Suprapubic skin (tissue), 4 donors: Measurements from ENCODE around the gene NES. TPM values are rescaled to one million over a fixed set of nuclear protein-coding genes. Genes with fewer than 3 reads are reported as not detected.

Experiments
- DNase-seq, 2 donors: peaks; one replicate each; pipeline ENCODE4 v3.0.0-alpha.2; 2019; ENCODE audit warnings: low spot score in 2 of 2
- H3K27ac ChIP-seq: fragments of 200-600 bp; sonication (generic); one replicate; pipeline ENCODE4 v1.5.1; 2019
- H3K27me3 ChIP-seq: fragments of 200-600 bp; sonication (generic); one replicate; pipeline ENCODE4 v1.5.1; 2019
- H3K36me3 ChIP-seq: fragments of 200-600 bp; sonication (generic); one replicate; pipeline ENCODE4 v1.5.1; 2019
- H3K4me1 ChIP-seq: fragments of 200-600 bp; sonication (generic); one replicate; pipeline ENCODE4 v1.5.1; 2019
- H3K4me3 ChIP-seq: fragments of 200-600 bp; sonication (generic); one replicate; pipeline ENCODE4 v1.5.1; 2019; ENCODE audit warnings: mild to moderate bottlenecking
- H3K9me3 ChIP-seq: fragments of 200-600 bp; sonication (generic); one replicate; pipeline ENCODE4 v1.5.1; 2019
- CTCF ChIP-seq, 2 donors: fragments of 200-600 bp in 1 of 2; fragments of 450-650 bp in 1 of 2; sonication (generic) in 1 of 2; IDR thresholded peaks; one replicate each; pipeline ENCODE4 v1.5.1; 2016 to 2019; ENCODE audit warnings: antibody characterized with exemption in 2 of 2, mild to moderate bottlenecking in 1 of 2, moderate library complexity in 1 of 2
- EP300 ChIP-seq: sonication (generic); formaldehyde crosslinking; IDR thresholded peaks from one replicate; pipeline ENCODE4 v1.6.1; 2017; ENCODE audit warnings: antibody characterized with exemption
- POLR2A ChIP-seq, 2 donors: fragments of 450-650 bp; IDR thresholded peaks; one replicate each; pipeline ENCODE4 v1.6.1; 2017; ENCODE audit warnings: antibody characterized with exemption in 2 of 2, mild to moderate bottlenecking in 2 of 2, moderate library complexity in 2 of 2
- POLR2AphosphoS5 ChIP-seq, 3 donors: sonication (generic); formaldehyde crosslinking; IDR thresholded peaks; one replicate each; pipeline ENCODE4 v1.6.1; 2017; ENCODE audit warnings: antibody characterized with exemption in 3 of 3
- WGBS: methylation state at CpG from one replicate; pipeline ENCODE4 v1.1.5; 2018; 5-methylcytosine and 5-hydroxymethylcytosine counted together
- total RNA-seq, 4 donors: library from RNA; depleted of rRNA; stranded (reverse); fragments of >200 nt; gene quantifications; one replicate each; pipeline ENCODE4 v1.1.0, GENCODE V29; 2016

NES gene
- total RNA-seq, 4 donors from 2014 or later = 1.9 to 7.4 (median 4.8) TPM

DNA sequence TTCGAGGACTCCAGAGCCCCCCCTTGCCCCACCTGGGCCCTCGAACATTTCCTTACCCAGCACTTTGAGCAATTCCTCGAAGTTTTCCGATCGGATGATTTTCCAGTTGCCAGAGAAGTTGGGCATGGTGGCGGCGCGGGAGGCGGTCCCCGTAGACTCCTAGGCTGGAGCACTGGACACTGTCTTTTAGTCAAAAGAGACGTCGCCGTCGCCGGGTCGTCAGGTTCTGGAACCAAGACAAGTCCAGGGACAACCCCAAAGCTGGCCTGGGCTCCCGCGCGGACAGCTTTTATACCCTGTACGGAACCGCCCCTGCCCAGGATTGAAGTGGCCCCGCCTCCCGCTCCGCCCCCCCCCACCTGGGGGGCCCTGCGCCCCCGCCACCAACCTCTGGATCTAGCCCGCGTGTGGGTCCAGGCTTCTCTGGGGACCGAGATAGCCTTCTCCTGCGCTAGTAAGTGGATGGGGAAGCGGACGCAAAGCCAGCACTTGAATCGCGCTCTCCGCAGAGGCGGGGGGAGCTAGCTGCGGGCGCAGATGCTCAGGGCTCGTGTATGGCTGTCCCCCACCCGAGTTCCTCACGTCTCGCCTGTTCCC is 28.2 kb upstream of the NES start, which contains the start of gene CRABP2:
TSS of gene CRABP2 (minus strand) at position 263 of the 597 bp plus-strand sequence. CDS start at position 126, 137 bp downstream.
- TF ChIP-seq CTCF (IDR thresholded peaks at IDR 0.05) (no peak), EP300 (no peak), POLR2AphosphoS5 (IDR thresholded peaks at IDR 0.05) (no peak), POLR2A (IDR thresholded peaks at IDR 0.05) (no peak)
- Histone ChIP-seq H3K9me3 (no peaks in the 10 kb centered on the region), H3K4me3 (peak within 1 kb of the TSS; percentile 55), H3K4me1 (peaks cover 75% of the 10 kb centered on the region), H3K36me3 (no peaks in the 10 kb centered on the region), H3K27ac (peak within 1 kb of the TSS; percentile 80), H3K27me3 (peaks cover 3% of the 10 kb centered on the region)
- WGBS = 8% methylated on average over 14 of the region's 42 CpGs
- peak in 1 of 2 donors; percentile 76 for DNase-seq

DNA sequence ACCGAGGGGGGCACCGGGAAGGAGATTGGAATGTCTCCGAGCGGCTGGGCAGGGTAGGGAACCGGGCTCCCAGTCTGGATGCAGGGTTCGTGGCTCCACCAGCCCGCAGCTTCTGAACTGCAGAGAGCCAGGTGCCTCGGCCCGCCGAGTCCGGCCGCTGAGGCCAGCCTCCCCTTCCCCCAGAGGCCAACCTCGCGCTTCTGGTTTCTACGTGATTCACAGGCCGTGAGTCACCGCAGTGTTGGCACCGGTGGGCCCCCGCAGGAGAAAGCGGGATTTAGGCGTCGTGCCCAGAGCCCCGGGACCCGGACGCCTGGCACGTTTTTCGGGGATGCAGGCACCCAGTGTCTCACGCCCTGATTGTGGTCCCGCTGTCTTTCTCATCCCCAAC is 27.7 kb upstream of the NES start:
- Histone ChIP-seq H3K9me3 (no peaks in the 10 kb centered on the region), H3K27me3 (peaks cover 3% of the 10 kb centered on the region), H3K36me3 (peaks cover 1% of the 10 kb centered on the region), H3K4me1 (peaks cover 70% of the 10 kb centered on the region), H3K4me3 (peak overlapping the region; percentile 55), H3K27ac (peak overlapping the region; percentile 80)
- peak in 1 of 2 donors; percentile 84 for DNase-seq
- 7% methylated on average over 4 of the region's 29 CpGs for WGBS
- no peak for TF ChIP-seq EP300

- Histone ChIP-seq H3K27ac (peak overlapping the region; percentile 80), H3K27me3 (peaks cover 3% of the 10 kb centered on the region), H3K4me3 (peak overlapping the region; percentile 55), H3K4me1 (peaks cover 64% of the 10 kb centered on the region), H3K36me3 (peaks cover 8% of the 10 kb centered on the region), H3K9me3 (no peaks in the 10 kb centered on the region)
- WGBS = 55% methylated on average over 10 of the region's 10 CpGs
- TF ChIP-seq EP300 (no peak), CTCF (IDR thresholded peaks at IDR 0.05) (no peak), POLR2A (IDR thresholded peaks at IDR 0.05) (no peak), POLR2AphosphoS5 (IDR thresholded peaks at IDR 0.05) (no peak)
- no peak for DNase-seq
Observed at GRCh38 chr1:156704166-156704711, 27.0 kb upstream of the NES start.

GRCh38 chr1:156703741-156704140 is 26.5 kb upstream of the NES start:
- 50% methylated on average over 1 of the region's 4 CpGs for WGBS
- Histone ChIP-seq H3K9me3 (no peaks in the 10 kb centered on the region), H3K36me3 (peaks cover 11% of the 10 kb centered on the region), H3K4me3 (peak overlapping the region; percentile 55), H3K4me1 (peaks cover 59% of the 10 kb centered on the region), H3K27me3 (peaks cover 3% of the 10 kb centered on the region), H3K27ac (no peak overlapping the region)
- DNase-seq = no peak
- TF ChIP-seq CTCF (IDR thresholded peaks at IDR 0.05) (no peak), POLR2A (IDR thresholded peaks at IDR 0.05) (no peak), POLR2AphosphoS5 (IDR thresholded peaks at IDR 0.05) (no peak)

GRCh38 chr1:156703336-156703735 is 26.1 kb upstream of the NES start:
- Histone ChIP-seq H3K4me1 (peaks cover 54% of the 10 kb centered on the region), H3K9me3 (no peaks in the 10 kb centered on the region), H3K27me3 (peaks cover 3% of the 10 kb centered on the region), H3K36me3 (peaks cover 11% of the 10 kb centered on the region), H3K4me3 (no peak overlapping the region), H3K27ac (no peak overlapping the region)
- 32% methylated on average over 4 of the region's 4 CpGs for WGBS
- no peak for DNase-seq
- TF ChIP-seq POLR2A (IDR thresholded peaks at IDR 0.05) (no peak), CTCF (IDR thresholded peaks at IDR 0.05) (no peak), EP300 (no peak), POLR2AphosphoS5 (IDR thresholded peaks at IDR 0.05) (no peak)
